Spleen (tissue), 7 donors: ENCODE results near the gene RIMBP2.

Experiments used
- POLR2A ChIP-seq, 3 donors: fragments of 450-650 bp; IDR thresholded peaks; one replicate each; pipeline ENCODE4 v1.5.1; 2017; ENCODE audit warnings: antibody characterized with exemption in 3 of 3, mild to moderate bottlenecking in 1 of 3
- POLR2AphosphoS5 ChIP-seq, 3 donors: sonication (generic); formaldehyde crosslinking; IDR thresholded peaks; one replicate each; pipeline ENCODE4 v1.5.1; 2017; ENCODE audit warnings: antibody characterized with exemption in 3 of 3
- TF ChIP-seq, protein P1 (sequence below), 11 experiments: fragments of 200-600 bp in 7 of 11; fragments of 450-650 bp in 4 of 11; sonication (generic) in 4 of 11; IDR thresholded peaks in 8 of 11; conservative IDR thresholded peaks in 3 of 11; 1 replicate in 7 of 11; 2 replicates in 4 of 11; pipeline versions ENCODE4 v1.4.0 to v1.8.0; 2016 to 2021; ENCODE audit warnings: antibody characterized with exemption in 11 of 11, inconsistent platforms in 4 of 11, mild to moderate bottlenecking in 1 of 11
- donor health status: DM: no; HTN: no; CAD: no; lungs with moderate emphysema.
- donor health status: DM: no; HTN: no; CAD: no.
- donor health status: DM: no; HTN: no; CAD: no.

DNA sequence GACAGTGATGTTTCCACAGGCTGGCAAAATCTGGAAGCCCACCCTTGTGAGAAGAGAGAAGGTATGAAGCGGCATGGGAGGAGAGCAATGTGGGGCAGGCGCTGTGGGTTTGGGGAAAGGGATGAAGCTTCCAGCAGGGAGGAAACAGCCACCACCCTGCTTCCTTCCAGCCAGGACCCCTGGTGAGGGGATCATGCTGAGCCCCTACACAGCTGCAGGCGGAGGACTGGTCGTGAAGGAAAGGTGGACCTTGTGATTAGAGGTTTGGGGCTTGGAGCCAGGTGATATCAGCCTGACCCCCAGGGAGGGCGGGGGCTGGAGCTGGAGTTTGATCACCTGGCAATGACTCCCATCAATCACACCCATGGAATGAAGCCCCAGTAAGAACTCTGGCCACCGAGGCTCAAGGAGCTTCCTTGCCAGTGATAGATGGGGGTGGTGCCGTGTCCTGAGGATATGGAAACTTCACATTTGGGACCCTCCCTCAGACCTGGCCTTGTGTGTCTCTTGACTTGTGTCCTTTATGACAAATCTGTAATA lies 48.6 kb downstream of the RIMBP2 start:
- TF ChIP-seq, protein P1, sequence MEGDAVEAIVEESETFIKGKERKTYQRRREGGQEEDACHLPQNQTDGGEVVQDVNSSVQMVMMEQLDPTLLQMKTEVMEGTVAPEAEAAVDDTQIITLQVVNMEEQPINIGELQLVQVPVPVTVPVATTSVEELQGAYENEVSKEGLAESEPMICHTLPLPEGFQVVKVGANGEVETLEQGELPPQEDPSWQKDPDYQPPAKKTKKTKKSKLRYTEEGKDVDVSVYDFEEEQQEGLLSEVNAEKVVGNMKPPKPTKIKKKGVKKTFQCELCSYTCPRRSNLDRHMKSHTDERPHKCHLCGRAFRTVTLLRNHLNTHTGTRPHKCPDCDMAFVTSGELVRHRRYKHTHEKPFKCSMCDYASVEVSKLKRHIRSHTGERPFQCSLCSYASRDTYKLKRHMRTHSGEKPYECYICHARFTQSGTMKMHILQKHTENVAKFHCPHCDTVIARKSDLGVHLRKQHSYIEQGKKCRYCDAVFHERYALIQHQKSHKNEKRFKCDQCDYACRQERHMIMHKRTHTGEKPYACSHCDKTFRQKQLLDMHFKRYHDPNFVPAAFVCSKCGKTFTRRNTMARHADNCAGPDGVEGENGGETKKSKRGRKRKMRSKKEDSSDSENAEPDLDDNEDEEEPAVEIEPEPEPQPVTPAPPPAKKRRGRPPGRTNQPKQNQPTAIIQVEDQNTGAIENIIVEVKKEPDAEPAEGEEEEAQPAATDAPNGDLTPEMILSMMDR (IDR thresholded peaks at IDR 0.05 in 8 of 11, conservative IDR thresholded peaks at IDR 0.05 in 3 of 11): no peak
- TF ChIP-seq POLR2A (IDR thresholded peaks at IDR 0.05) (no peak), POLR2AphosphoS5 (IDR thresholded peaks at IDR 0.05) (no peak)
